CD4-positive, CD25-positive, alpha-beta regulatory T cell (primary cell): ENCODE data around the gene ANKRD11. TPM values are rescaled to one million over a fixed set of nuclear protein-coding genes. Genes with fewer than 3 reads are reported as not detected.

Experiments
- ATAC-seq, 2 donors: fragments of 150-1000 bp; cut with Tn5 transposase; one replicate each; pipeline ENCODE4 v1.10.0; 2021; ENCODE audit warnings: low read depth in 2 of 2, moderate number of reproducible peaks in 2 of 2, moderate library complexity in 1 of 2
- DNase-seq, 3 donors: peaks; one replicate each; pipeline versions ENCODE4 v3.0.0 to v3.0.0-alpha.2; 2012 to 2022; ENCODE audit warnings: mixed read lengths in 1 of 3
- H3K27ac ChIP-seq: one replicate; pipeline ENCODE4 v1.7.0; 2013; ENCODE audit warnings: mild to moderate bottlenecking, low read length; ENCODE audit not compliant: insufficient read depth, poor library complexity, severe bottlenecking
- H3K27me3 ChIP-seq: one replicate; pipeline ENCODE4 v1.7.0; 2013; ENCODE audit warnings: low read length; ENCODE audit not compliant: control insufficient read depth, insufficient read depth
- H3K36me3 ChIP-seq: one replicate; pipeline ENCODE4 v1.7.0; 2013; ENCODE audit warnings: mild to moderate bottlenecking, low read length, moderate library complexity; ENCODE audit not compliant: control insufficient read depth, insufficient read depth
- H3K4me1 ChIP-seq: 2 replicates; pipeline ENCODE4 v1.7.0; 2013; ENCODE audit warnings: mild to moderate bottlenecking, low read length; ENCODE audit not compliant: insufficient read depth, control insufficient read depth, poor library complexity, severe bottlenecking
- H3K4me3 ChIP-seq: one replicate; pipeline ENCODE4 v1.7.0; 2013; ENCODE audit warnings: low read depth, mild to moderate bottlenecking, low read length, moderate library complexity
- H3K9me3 ChIP-seq, 2 experiments: 1 replicate in 1 of 2; 2 replicates in 1 of 2; pipeline ENCODE4 v1.7.0; 2013; ENCODE audit warnings: low read length in 2 of 2, mild to moderate bottlenecking in 1 of 2, moderate library complexity in 1 of 2; ENCODE audit not compliant: control insufficient read depth in 2 of 2
- H3K27ac Mint-ChIP-seq, 3 donors: one replicate each; pipeline ENCODE4 v1.8.0; 2020 to 2022; ENCODE audit warnings: mild to moderate bottlenecking in 3 of 3, mixed read lengths in 3 of 3, moderate library complexity in 2 of 3
- H3K27me3 Mint-ChIP-seq: one replicate; pipeline ENCODE4 v1.8.0; 2022; ENCODE audit warnings: mild to moderate bottlenecking, mixed read lengths
- H3K36me3 Mint-ChIP-seq: one replicate; pipeline ENCODE4 v1.8.0; 2020; ENCODE audit warnings: mixed read lengths
- H3K4me1 Mint-ChIP-seq, 4 donors: one replicate each; pipeline ENCODE4 v1.8.0; 2020 to 2022; ENCODE audit warnings: mixed read lengths in 4 of 4, mild to moderate bottlenecking in 1 of 4
- H3K4me3 Mint-ChIP-seq, 4 donors: one replicate each; pipeline ENCODE4 v1.8.0; 2020 to 2022; ENCODE audit warnings: mild to moderate bottlenecking in 4 of 4, mixed read lengths in 4 of 4, moderate library complexity in 3 of 4
- H3K9me3 Mint-ChIP-seq, 7 donors: one replicate each; pipeline ENCODE4 v1.8.0; 2020 to 2022; ENCODE audit warnings: mixed read lengths in 7 of 7, mild to moderate bottlenecking in 3 of 7, moderate library complexity in 2 of 7
- polyA plus RNA-seq, 4 donors: library from polyadenylated mRNA; unstranded; fragments of 300-500 nt; fragmentation: Illumina TruSeq; gene quantifications; one replicate each; pipeline ENCODE4 v1.2.3, GENCODE V29; 2021
- total RNA-seq: library from RNA; stranded (reverse); gene quantifications from one replicate; pipeline ENCODE4 v1.2.3, GENCODE V29; 2022

ANKRD11 gene
- total and polyA plus RNA-seq, 5 donors from 2014 or later: 8.7 to 323 (median 18.6) TPM

DNA sequence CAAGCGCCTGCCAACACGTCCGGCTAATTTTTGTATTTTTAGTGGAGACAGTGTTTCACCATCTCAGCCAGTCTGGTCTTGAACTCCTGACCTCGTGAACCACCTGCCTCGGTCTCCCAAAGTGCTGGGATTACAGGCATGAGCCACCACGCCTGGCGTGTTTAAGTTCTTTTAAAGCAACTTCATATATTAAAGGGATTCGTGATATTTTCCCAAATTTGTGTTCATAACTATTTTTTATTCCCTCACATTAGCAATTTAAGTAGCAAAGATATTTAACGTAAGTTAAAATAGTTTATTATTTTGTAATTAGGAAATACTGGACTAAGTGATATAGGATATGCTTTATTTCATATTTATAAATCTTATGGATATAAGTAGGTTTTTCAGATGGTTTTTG lies 22.1 kb upstream of the ANKRD11 start:
- no peak overlapping the region for H3K27ac ChIP-seq
- no peaks in the 10 kb centered on the region for H3K9me3 Mint-ChIP-seq
- no peak overlapping the region for H3K27ac Mint-ChIP-seq
- peaks cover 0 to 23% (median 2%) of the 10 kb centered on the region in 4 donors for H3K4me1 Mint-ChIP-seq
- no peak for DNase-seq
- no peak for ATAC-seq
- H3K27me3 Mint-ChIP-seq: no peaks in the 10 kb centered on the region
- H3K4me3 Mint-ChIP-seq: no peak overlapping the region
- H3K36me3 Mint-ChIP-seq: peaks cover 13% of the 10 kb centered on the region
- peaks cover 46% of the 10 kb centered on the region for H3K36me3 ChIP-seq
- peaks cover 20% of the 10 kb centered on the region for H3K4me1 ChIP-seq
- no peaks in the 10 kb centered on the region for H3K9me3 ChIP-seq
- H3K27me3 ChIP-seq: no peaks in the 10 kb centered on the region
- no peak overlapping the region for H3K4me3 ChIP-seq

GRCh38 chr16:89511374-89511773 lies 21.0 kb upstream of the ANKRD11 start:
- ATAC-seq: no peak
- DNase-seq: no peak
- Histone ChIP-seq H3K9me3 (no peaks in the 10 kb centered on the region), H3K27ac (no peak overlapping the region), H3K4me3 (no peak overlapping the region), H3K36me3 (peaks cover 38% of the 10 kb centered on the region), H3K27me3 (no peaks in the 10 kb centered on the region), H3K4me1 (peaks cover 31% of the 10 kb centered on the region)
- Mint-ChIP-seq H3K4me1 (peaks cover 0 to 28% (median 2%) of the 10 kb centered on the region in 4 donors), H3K27me3 (no peaks in the 10 kb centered on the region), H3K36me3 (peaks cover 6% of the 10 kb centered on the region), H3K27ac (peak overlapping the region in 1 of 3 donors; percentile 17), H3K4me3 (peak overlapping the region in 1 of 4 donors; percentile 60), H3K9me3 (no peaks in the 10 kb centered on the region)

- H3K9me3 Mint-ChIP-seq: no peaks in the 10 kb centered on the region
- DNase-seq: no peak
Measured at GRCh38 chr16:89510526-89510925, 20.2 kb upstream of the ANKRD11 start.

GRCh38 chr16:89507834-89508590 lies 17.7 kb upstream of the ANKRD11 start, which contains the start of gene SPG7:
Gene SPG7 (plus strand): TSS chr16:89508403. CDS start chr16:89508418, 15 bp downstream.
- H3K4me3 Mint-ChIP-seq: peak within 1 kb of the TSS; percentile 91 to 96 (median 94)
- H3K27me3 ChIP-seq: no peaks in the 10 kb centered on the region
- H3K36me3 Mint-ChIP-seq: no peaks in the 10 kb centered on the region
- peak within 1 kb of the TSS; percentile 96 to 98 (median 96) for H3K27ac Mint-ChIP-seq
- H3K27me3 Mint-ChIP-seq: no peaks in the 10 kb centered on the region
- H3K4me1 Mint-ChIP-seq: peaks cover 5 to 46% (median 15%) of the 10 kb centered on the region in 4 donors
- DNase-seq: peak; percentile 84 to 94 (median 91)
- H3K9me3 ChIP-seq: no peaks in the 10 kb centered on the region
- peaks cover 47% of the 10 kb centered on the region for H3K4me1 ChIP-seq
- peak within 1 kb of the TSS; percentile 81 for H3K4me3 ChIP-seq
- no peaks in the 10 kb centered on the region for H3K9me3 Mint-ChIP-seq
- H3K36me3 ChIP-seq: peaks cover 24% of the 10 kb centered on the region
- ATAC-seq: peak; percentile 69 to 71
- peak within 1 kb of the TSS; percentile 93 for H3K27ac ChIP-seq

More at GRCh38 chr16:89510526-89510925, 20.2 kb upstream of the ANKRD11 start:
- Histone ChIP-seq H3K27me3 (no peaks in the 10 kb centered on the region), H3K27ac (no peak overlapping the region), H3K4me1 (peaks cover 39% of the 10 kb centered on the region), H3K9me3 (no peaks in the 10 kb centered on the region), H3K4me3 (no peak overlapping the region), H3K36me3 (peaks cover 32% of the 10 kb centered on the region)
- no peaks in the 10 kb centered on the region for H3K27me3 Mint-ChIP-seq
- no peak overlapping the region for H3K4me3 Mint-ChIP-seq
- ATAC-seq: no peak
- peaks cover 2 to 37% (median 7%) of the 10 kb centered on the region in 4 donors for H3K4me1 Mint-ChIP-seq
- peaks cover 6% of the 10 kb centered on the region for H3K36me3 Mint-ChIP-seq
- peak overlapping the region in 1 of 3 donors; percentile 25 for H3K27ac Mint-ChIP-seq

DNA sequence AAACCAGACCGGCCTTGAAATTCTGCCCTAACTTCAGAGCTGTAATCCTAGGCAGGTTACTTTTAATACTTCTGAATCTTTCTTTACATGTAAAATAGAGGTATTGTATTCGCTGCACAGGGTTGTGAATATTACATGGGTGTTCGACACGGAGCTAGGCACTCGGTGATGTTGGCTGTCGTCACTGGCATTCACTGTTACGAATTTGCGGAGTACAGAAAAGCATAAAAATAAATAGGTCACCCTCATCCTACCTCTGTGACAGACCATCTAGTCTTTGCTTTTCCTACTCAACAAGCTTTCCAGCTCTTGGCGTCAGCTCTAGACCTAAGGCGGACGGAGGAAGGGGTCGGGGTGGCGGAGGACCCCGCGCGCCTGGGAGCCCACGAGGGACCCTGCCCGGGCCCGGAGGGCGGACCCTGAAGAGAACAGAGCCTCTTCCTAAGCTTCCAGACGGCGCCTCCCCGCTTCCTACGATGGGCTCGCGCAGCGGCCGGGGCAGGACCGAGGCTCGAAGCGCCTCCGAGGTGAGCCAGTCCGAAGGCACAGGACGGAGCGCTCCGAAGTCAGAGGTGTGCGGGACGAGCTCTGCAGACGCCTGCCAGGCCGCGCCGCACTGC lies 17.0 kb upstream of the ANKRD11 start:
- Histone ChIP-seq H3K27ac (peak overlapping the region; percentile 93), H3K27me3 (no peaks in the 10 kb centered on the region), H3K9me3 (no peaks in the 10 kb centered on the region), H3K4me1 (peaks cover 47% of the 10 kb centered on the region), H3K36me3 (peaks cover 18% of the 10 kb centered on the region), H3K4me3 (peak overlapping the region; percentile 69)
- H3K4me3 Mint-ChIP-seq: peak overlapping the region; percentile 83 to 92 (median 88)
- H3K27ac Mint-ChIP-seq: peak overlapping the region; percentile 86 to 92 (median 91)
- no peaks in the 10 kb centered on the region for H3K27me3 Mint-ChIP-seq
- H3K9me3 Mint-ChIP-seq: no peaks in the 10 kb centered on the region
- DNase-seq (peak in 2 of 3 donors; percentile 23 to 42), ATAC-seq (no peak)
- no peaks in the 10 kb centered on the region for H3K36me3 Mint-ChIP-seq
- peaks cover 5 to 46% (median 15%) of the 10 kb centered on the region in 4 donors for H3K4me1 Mint-ChIP-seq

- H3K36me3 ChIP-seq: peaks cover 15% of the 10 kb centered on the region
- H3K9me3 ChIP-seq: no peaks in the 10 kb centered on the region
- peak overlapping the region; percentile 93 for H3K27ac ChIP-seq
- no peaks in the 10 kb centered on the region for H3K36me3 Mint-ChIP-seq
- H3K4me3 ChIP-seq: peak overlapping the region; percentile 69
- peaks cover 5 to 46% (median 15%) of the 10 kb centered on the region in 4 donors for H3K4me1 Mint-ChIP-seq
- no peaks in the 10 kb centered on the region for H3K27me3 ChIP-seq
- H3K27me3 Mint-ChIP-seq: no peaks in the 10 kb centered on the region
- peak overlapping the region; percentile 83 to 92 (median 88) for H3K4me3 Mint-ChIP-seq
- no peak for ATAC-seq
- H3K27ac Mint-ChIP-seq: peak overlapping the region; percentile 86 to 92 (median 91)
- peak in 1 of 3 donors; percentile 22 for DNase-seq
- peaks cover 47% of the 10 kb centered on the region for H3K4me1 ChIP-seq
- no peaks in the 10 kb centered on the region for H3K9me3 Mint-ChIP-seq
Measured at GRCh38 chr16:89506791-89507191, 16.4 kb upstream of the ANKRD11 start.

- Mint-ChIP-seq H3K27me3 (no peaks in the 10 kb centered on the region), H3K4me1 (peaks cover 5 to 46% (median 15%) of the 10 kb centered on the region in 4 donors), H3K4me3 (peak overlapping the region; percentile 79 to 87 (median 83)), H3K9me3 (no peaks in the 10 kb centered on the region), H3K27ac (peak overlapping the region; percentile 57 to 95 (median 93)), H3K36me3 (no peaks in the 10 kb centered on the region)
- Histone ChIP-seq H3K27me3 (no peaks in the 10 kb centered on the region), H3K4me3 (peak overlapping the region; percentile 73), H3K27ac (peak overlapping the region; percentile 93), H3K4me1 (peaks cover 47% of the 10 kb centered on the region), H3K9me3 (no peaks in the 10 kb centered on the region), H3K36me3 (peaks cover 8% of the 10 kb centered on the region)
- peak in 1 of 3 donors; percentile 13 for DNase-seq
- ATAC-seq: no peak
Measured at GRCh38 chr16:89506113-89506504, 15.7 kb upstream of the ANKRD11 start.
